ENCODE results near the gene FAHD1. TPM values are rescaled to one million over a fixed set of nuclear protein-coding genes. Genes with fewer than 3 reads are reported as not detected.

The FAHD1 gene
- total RNA-seq, 4 donors from 2014 or later, result 28.2 to 57.1 (median 49.1) TPM

GRCh38 chr16:1831186-1832075 is 4.4 kb downstream of the FAHD1 start:
- TF ChIP-seq POLR2A (IDR thresholded peaks at IDR 0.05) (no peak), CTCF (IDR thresholded peaks at IDR 0.05 in 4 of 5, conservative IDR thresholded peaks at IDR 0.05 in 1 of 5) (no peak)
- in situ Hi-C loops (cut with MboI; ENCODE audit: low sequenced_read_pairs in 4 of 4) (no loop called here), intact Hi-C loops (cut with DNase I; ENCODE audit: low total_unique reads) (no loop called here)
- no peak overlapping the region for H3K4me3 ChIP-seq
- peaks cover 31% of the 10 kb centered on the region in 2 donors for H3K4me1 ChIP-seq
- H3K27me3 ChIP-seq, result no peaks in the 10 kb centered on the region
- no peaks in the 10 kb centered on the region for H3K9me3 ChIP-seq
- ATAC-seq (no peak), DNase-seq (no peak)
- H3K27ac ChIP-seq, result no peak overlapping the region
- H3K36me3 ChIP-seq, result no peaks in the 10 kb centered on the region

GRCh38 chr16:1832838-1833454 is 5.9 kb downstream of the FAHD1 start:
- ATAC-seq, result no peak
- H3K27me3 ChIP-seq, result no peaks in the 10 kb centered on the region
- in situ Hi-C loops (cut with MboI; ENCODE audit: low sequenced_read_pairs in 4 of 4), result no loop called here
- no peak for DNase-seq
- no peak for TF ChIP-seq POLR2A (IDR thresholded peaks at IDR 0.05)
- TF ChIP-seq CTCF (IDR thresholded peaks at IDR 0.05 in 4 of 5, conservative IDR thresholded peaks at IDR 0.05 in 1 of 5), result no peak
- H3K4me1 ChIP-seq, result peaks cover 24 to 27% of the 10 kb centered on the region in 2 donors
- no peaks in the 10 kb centered on the region for H3K36me3 ChIP-seq
- H3K27ac ChIP-seq, result no peak overlapping the region
- H3K4me3 ChIP-seq, result no peak overlapping the region
- H3K9me3 ChIP-seq, result no peaks in the 10 kb centered on the region
- intact Hi-C loops (cut with DNase I; ENCODE audit: low total_unique reads), result no loop called here

GRCh38 chr16:1834096-1834495 is 7.1 kb downstream of the FAHD1 start:
- no peaks in the 10 kb centered on the region for H3K9me3 ChIP-seq
- H3K36me3 ChIP-seq, result no peaks in the 10 kb centered on the region
- TF ChIP-seq CTCF (IDR thresholded peaks at IDR 0.05 in 4 of 5, conservative IDR thresholded peaks at IDR 0.05 in 1 of 5) (no peak), POLR2A (IDR thresholded peaks at IDR 0.05) (no peak)
- H3K27ac ChIP-seq, result no peak overlapping the region
- H3K4me3 ChIP-seq, result no peak overlapping the region
- ATAC-seq, result no peak
- no peak for DNase-seq
- in situ Hi-C loops (cut with MboI; ENCODE audit: low sequenced_read_pairs in 4 of 4) (no loop called here), intact Hi-C loops (cut with DNase I; ENCODE audit: low total_unique reads) (no loop called here)
- peaks cover 15% of the 10 kb centered on the region in 2 donors for H3K4me1 ChIP-seq
- no peaks in the 10 kb centered on the region for H3K27me3 ChIP-seq

GRCh38 chr16:1839554-1839953 is 12.5 kb downstream of the FAHD1 start:
- Histone ChIP-seq H3K27ac (no peak overlapping the region), H3K27me3 (no peaks in the 10 kb centered on the region), H3K9me3 (no peaks in the 10 kb centered on the region), H3K4me3 (no peak overlapping the region), H3K4me1 (no peaks in the 10 kb centered on the region), H3K36me3 (no peaks in the 10 kb centered on the region)
- no peak for DNase-seq
- intact Hi-C loops (cut with DNase I; ENCODE audit: low total_unique reads), result no loop called here
- in situ Hi-C loops (cut with MboI; ENCODE audit: low sequenced_read_pairs in 4 of 4), result no loop called here
- no peak for ATAC-seq
- TF ChIP-seq POLR2A (IDR thresholded peaks at IDR 0.05), result no peak

DNA sequence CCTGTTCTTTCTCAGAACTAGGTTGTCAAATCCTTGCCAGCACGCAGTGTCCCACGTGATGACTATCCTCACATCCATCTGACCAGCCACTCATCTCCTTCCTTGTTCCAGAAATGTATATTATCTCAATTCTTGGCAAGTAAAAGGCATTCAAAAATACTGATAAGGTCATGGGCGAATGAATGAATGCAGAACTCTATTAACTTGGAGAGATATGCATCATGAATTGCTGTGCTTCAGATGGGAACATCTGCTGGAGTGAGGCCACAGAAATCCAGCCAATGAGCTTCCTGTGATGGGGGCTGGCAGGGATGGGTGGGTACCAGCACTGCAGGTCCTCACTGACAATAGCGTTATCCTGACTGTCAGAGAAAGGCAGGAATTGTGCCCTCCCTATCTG is 19.0 kb downstream of the FAHD1 start:
- TF ChIP-seq POLR2A (IDR thresholded peaks at IDR 0.05) (no peak), CTCF (IDR thresholded peaks at IDR 0.05 in 4 of 5, conservative IDR thresholded peaks at IDR 0.05 in 1 of 5) (no peak)
- no peaks in the 10 kb centered on the region for H3K27me3 ChIP-seq
- in situ Hi-C loops (cut with MboI; ENCODE audit: low sequenced_read_pairs in 4 of 4) (no loop called here), intact Hi-C loops (cut with DNase I; ENCODE audit: low total_unique reads) (no loop called here)
- H3K9me3 ChIP-seq, result no peaks in the 10 kb centered on the region
- no peaks in the 10 kb centered on the region for H3K36me3 ChIP-seq
- H3K4me3 ChIP-seq, result no peak overlapping the region
- DNase-seq (no peak), ATAC-seq (no peak)
- no peak overlapping the region for H3K27ac ChIP-seq
- no peaks in the 10 kb centered on the region for H3K4me1 ChIP-seq
